GM23248 (cell line): ENCODE results near the gene NAE1.

Source experiments
- EZH2 ChIP-seq: fragments of 200-600 bp; sonication (generic); IDR thresholded peaks from 2 replicates; pipeline ENCODE4 v1.6.1; 2018; ENCODE audit warnings: antibody characterized with exemption, mild to moderate bottlenecking; ENCODE audit not compliant: insufficient read depth, poor library complexity, severe bottlenecking
- EZH2phosphoT487 ChIP-seq: fragments of 200-600 bp; sonication (generic); IDR thresholded peaks from 2 replicates; pipeline ENCODE4 v1.6.1; 2018; ENCODE audit warnings: antibody characterized with exemption, moderate library complexity, mild to moderate bottlenecking, low read depth; ENCODE audit not compliant: insufficient read depth

DNA sequence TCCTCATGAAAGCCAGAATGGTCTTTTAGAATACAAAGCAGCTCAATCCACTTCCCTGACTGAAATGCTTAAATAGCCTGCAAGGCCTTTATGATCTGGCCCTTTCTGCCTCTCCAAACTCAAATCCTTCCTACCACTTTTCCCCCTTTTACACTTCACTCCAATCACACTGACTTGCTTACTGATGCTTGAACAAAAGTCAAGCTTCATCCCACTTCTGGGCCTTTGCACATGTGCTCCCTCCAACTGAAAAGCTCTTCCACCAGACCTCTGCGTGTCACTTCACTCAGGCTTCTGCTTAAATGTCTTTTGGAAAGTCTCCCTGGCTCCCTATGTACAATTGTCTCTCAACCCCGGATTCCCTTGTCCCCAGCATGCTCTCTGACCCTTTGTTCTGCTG, 16.0 kb downstream of the NAE1 start:
- TF ChIP-seq EZH2: no peak
- no peak for TF ChIP-seq EZH2phosphoT487
